ENCODE results near the gene WDR88.
"Not testable (repeated sequence)": the region's sequence is repeated elsewhere in the genome, so short reads cannot be mapped to it uniquely, and the experiment has no call there.

WDR88 gene

DNA sequence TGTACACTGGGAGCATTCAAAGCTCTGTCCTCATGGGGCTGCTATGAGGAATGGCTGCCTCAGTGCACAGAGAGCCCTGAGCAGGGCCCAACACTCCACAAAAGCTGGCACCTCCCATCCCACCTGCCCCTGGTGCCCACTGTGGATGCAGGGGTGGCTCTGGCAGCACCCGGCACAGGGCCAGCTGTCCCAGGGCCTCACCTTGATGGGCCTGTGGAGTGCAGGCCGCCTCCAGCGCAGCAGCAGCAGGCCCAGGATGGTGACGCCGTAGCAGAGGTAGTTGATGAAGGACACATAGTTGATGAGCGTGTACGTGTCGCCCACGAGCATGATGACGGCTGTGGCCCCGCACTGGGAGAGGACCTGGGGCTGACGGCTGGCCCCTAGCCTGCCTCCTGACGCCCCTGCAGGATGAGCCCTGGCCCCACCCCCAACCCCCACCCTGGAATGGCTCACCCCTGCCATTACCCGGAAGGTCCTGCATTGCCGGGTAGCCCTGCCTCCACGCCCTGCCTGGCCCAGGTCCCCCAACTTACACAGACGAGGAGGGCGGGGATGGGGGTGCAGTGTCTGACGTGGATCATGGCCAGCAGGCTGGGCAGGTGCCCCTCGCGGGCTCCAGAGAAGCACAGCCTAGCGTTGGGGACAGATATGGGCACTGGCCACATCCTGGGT is 78.5 kb downstream of the WDR88 start:
- DNase-seq (ENCODE audit: low read depth in 1 of 2, low spot score in 1 of 2): no peak

DNA sequence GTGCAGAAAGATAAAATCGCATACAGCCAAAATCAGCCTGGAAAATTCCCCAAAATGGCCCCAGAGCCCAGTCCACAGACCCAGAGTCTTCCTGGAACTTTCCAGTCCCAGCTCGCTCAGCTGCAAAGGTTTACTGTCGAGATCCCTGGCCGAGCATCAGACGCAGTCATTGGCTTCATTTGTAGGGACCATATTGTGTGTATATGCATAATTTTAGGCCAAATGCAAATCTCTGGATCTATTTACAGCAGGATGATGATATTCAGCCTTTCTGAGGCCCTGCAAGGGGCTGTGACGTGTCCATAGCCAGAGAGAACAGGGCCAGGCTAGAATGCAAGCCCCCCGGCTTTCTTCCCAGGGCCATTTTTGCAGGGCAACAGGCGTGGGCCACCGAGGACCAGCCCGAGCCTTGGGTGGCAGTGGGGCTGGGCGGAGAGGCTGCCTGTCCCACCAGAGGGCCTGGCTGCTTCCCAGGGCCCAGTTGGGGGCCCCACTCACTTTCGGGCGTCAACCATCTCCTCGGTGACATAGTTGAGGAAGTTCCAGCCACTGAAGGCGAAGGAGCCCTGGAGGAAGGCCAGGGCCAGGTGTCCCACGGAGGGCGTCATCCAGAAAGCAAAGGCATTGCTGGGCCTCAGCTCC is 80.0 kb downstream of the WDR88 start:
- no peak for DNase-seq (ENCODE audit: low read depth in 1 of 2, low spot score in 1 of 2)

DNA sequence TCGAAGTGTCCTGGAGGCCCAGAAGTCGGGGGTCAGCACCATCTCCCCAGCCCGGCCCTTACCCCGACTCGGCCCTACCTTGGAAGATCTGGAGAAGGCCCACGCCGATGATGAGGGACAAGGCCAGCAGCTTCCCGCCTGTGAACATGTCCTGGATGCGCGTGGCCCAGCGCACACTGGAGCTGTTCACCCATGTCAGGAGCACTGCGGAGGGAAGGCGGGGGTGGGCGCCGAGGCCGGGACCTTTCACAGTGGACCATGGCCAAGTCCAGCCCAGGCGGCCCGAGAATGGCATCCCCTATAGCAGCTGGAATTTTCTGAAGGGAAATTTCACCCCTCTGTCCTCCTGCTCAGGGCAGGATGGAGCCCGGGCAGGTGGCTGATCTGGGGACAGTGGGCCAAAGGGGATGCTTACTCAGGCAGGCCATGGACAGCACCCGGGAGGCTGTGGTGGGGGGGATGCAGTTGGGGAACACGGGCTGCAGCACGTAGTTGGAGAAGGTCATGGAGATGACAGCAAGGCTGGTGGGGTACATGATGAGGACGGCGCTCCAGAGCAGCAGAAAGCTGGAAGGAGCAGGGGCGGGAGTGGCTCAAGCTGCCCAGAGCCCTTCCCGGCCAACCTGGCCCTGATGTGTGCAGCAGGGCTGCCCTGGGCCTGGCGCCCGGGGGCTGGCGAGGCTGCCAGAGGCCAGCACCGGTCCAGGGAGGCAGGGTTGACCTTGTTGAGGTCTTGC is 80.7 kb downstream of the WDR88 start:
- DNase-seq (ENCODE audit: low read depth in 1 of 2, low spot score in 1 of 2): no peak

GRCh38 chr19:33214596-33214995 is 82.7 kb downstream of the WDR88 start:
- DNase-seq (ENCODE audit: low read depth in 1 of 2, low spot score in 1 of 2): no peak

DNA sequence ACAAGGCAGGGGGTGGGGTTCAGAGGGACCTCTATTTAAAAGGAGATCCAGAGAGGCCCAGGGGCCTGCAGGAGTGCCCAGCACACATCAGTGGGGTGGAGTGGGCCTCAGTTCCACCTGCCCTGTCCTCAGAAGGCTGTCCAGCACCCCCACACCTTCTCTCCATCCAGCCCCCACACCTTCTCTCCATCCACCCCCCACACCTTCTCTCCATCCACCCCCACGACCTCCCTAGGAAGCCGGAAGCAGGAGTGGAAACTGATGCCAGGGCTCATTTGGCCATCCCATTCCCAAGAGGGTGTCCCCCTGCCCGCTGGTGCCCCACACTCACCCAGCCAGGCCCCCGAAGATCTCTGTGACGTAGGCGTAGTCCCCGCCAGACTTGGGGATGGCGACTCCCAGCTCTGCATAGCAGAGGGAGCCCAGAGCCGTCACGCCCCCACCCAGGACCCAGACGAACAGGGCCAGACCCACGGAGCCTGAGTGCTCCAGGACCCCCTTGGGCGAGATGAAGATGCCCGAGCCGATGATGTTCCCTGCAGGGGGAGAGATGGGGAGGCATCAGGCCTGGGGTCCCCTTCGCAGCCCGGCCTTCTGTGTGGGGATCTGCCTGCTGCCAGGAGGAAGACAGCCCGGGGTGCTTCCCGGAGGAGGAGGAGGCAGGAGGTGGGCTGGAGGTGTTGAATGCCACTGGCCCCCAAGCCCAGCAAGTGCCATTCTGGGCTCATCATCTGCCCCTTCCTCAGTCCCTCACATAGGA is 83.7 kb downstream of the WDR88 start:
- DNase-seq (ENCODE audit: low read depth in 1 of 2, low spot score in 1 of 2): no peak

DNA sequence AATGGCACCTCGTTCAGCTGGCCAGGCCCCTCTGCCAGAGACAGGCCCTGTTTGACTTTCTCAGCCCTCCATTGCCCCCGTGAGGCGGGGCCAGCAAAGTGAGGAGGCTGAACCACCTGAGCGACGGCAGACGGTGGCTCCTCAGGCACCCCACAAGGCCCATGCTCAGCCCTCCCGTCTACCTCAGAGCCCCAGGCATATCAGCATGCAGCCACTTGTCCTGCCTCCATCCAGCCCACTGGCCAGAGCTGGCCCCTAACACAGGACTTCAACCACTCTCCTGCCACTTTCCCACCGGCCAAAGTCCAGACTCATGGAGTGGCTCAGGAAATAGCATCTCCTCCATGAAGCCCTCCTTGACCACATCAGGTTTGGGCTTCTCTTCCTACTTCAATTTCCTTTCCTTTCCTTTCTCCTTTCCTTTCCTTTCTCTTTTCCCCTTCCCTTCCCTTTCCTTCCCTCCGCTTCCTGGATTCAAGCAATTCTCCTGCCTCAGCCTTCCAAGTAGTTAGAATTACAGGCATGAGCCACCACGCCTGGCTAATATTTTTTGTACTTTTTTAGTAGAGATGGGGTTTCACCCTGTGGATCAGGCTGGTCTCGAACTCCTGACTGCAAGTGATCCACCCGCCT is 84.4 kb downstream of the WDR88 start:
- DNase-seq (ENCODE audit: low read depth in 1 of 2, low spot score in 1 of 2): no peak

DNA sequence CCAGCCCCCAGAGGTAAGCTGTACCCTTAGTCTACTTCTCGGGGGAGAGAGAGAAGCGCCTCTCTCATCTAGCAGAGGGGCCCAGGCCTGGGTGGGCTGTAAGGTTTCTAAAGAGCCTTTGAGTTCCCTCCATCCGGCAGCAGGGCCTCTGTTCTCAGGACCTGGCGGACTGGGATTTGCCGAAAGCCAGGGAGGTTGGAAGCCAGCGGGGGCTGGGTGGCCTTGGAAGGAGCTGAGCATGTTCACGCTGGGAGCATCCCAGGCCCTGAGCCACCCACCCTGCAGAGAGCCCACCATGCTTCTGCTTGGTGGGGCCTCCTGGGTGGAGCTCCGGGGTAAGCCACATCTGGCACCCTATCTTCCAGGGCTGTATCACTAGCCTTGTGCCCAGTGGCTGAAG is 86.0 kb downstream of the WDR88 start:
- DNase-seq (ENCODE audit: low read depth in 1 of 2, low spot score in 1 of 2): no peak

DNA sequence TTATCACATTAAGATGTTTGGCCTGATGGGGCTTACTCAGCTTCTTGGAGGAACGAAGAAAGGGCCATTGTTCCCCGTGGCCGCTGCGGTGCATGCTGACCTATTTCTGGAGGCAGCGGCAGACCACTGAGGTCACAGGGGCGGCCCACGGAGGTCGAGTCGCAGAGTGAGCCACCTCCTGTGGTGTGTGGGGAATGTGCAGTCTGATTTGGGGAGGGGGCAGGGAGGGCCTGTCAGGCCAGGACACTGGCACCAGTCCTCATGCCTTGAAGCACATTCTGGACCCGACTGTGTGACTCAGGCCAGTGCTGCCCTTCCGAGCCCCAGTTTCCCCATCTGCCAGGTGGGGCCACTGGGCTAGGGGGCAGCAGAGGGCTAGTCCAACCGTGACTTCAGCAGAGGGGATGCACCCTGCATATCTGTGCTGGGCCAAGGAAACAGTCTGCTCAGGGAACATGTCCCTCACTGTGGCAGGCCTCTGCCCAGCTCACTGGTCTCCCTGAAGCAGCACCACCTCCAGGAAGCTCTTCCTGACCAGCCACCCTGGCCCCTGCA is 87.4 kb downstream of the WDR88 start:
- DNase-seq (ENCODE audit: low read depth in 1 of 2, low spot score in 1 of 2): no peak

- no peak for DNase-seq (ENCODE audit: low read depth in 1 of 2, low spot score in 1 of 2)
Observed at GRCh38 chr19:33220115-33220514, 88.2 kb downstream of the WDR88 start.

GRCh38 chr19:33220735-33221134 is 88.8 kb downstream of the WDR88 start:
- no peak for DNase-seq (ENCODE audit: low read depth in 1 of 2, low spot score in 1 of 2)

DNA sequence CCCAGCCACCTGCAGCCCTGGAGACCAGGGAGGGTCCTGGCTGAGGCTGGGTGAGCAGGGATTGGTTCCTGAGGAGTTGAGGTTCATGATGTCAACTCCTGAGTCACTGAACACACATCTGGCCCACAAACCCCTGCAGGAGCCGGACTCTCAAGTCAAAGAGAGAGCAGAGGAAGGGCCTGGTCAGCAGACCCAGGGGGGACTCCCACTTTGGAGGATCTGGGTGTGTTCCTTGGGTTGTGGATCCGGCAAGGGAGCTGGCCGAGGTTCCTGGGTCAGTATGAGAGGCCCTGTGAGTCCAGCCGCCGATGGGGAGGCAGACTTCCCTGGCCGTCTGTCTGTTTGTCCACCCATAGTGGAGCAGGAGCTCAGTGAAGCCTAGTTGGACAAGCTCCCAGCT is 89.7 kb downstream of the WDR88 start:
- DNase-seq (ENCODE audit: low read depth in 1 of 2, low spot score in 1 of 2): no peak

- not testable (repeated sequence) for DNase-seq (ENCODE audit: low read depth in 1 of 2, low spot score in 1 of 2)
Observed at GRCh38 chr19:33222255-33222654, 90.3 kb downstream of the WDR88 start.

DNA sequence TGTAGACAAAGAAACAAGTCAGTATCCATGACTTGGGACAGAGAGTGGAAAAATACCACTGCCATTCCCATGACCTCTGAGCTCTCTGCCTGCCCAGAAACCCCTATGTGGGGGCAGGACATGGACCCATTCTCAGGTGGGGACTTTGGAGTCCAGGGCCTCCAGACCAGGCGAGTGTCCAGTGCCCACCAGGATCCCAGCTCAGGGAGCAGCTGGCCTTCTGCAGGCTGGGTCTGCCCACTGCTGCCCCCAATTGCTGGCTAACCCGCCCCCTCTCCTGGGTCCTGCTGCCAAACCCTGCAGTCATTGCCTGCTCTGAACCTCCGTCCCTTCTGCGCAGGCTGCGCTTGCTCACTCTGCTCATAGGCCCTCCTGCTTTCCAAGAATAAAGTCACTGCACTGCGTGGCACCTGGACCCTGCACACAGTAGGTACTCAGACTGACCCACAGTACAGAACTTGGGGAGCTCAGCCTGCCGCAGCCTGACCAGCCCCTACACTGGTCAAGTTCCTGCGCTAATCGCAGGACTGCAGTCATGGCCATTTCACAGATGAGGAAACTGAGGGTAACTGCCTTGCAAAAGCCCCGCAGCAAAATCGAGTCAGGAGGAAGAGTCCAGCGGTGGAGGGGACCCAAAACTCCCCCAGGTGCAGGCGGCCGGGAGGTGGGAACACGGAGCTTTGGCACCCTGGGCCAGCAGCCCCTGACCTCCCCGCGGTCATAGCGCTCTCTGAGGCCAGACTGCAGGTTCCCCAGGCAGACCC is 93.0 kb downstream of the WDR88 start:
- no peak for DNase-seq (ENCODE audit: low read depth in 1 of 2, low spot score in 1 of 2)

Measured in activated CD4-positive, alpha-beta T cell treated with anti-CD3 and anti-CD28 coated beads, Interleukin-2, amount 50 U/mL, for 24 hours (primary cell).